ENCODE results near the gene PIGQ. TPM values are rescaled to one million over a fixed set of nuclear protein-coding genes. Genes with fewer than 3 reads are reported as not detected.

The PIGQ gene
- total and polyA plus RNA-seq, 2 of the 13 experiments (the other 11 are each of a cell fraction or from before 2014, with no cell fraction given), result 7.7 to 19.7 TPM

GRCh38 chr16:585351-585750, 15.6 kb downstream of the PIGQ start (continued):
- TF ChIP-seq, protein P1, sequence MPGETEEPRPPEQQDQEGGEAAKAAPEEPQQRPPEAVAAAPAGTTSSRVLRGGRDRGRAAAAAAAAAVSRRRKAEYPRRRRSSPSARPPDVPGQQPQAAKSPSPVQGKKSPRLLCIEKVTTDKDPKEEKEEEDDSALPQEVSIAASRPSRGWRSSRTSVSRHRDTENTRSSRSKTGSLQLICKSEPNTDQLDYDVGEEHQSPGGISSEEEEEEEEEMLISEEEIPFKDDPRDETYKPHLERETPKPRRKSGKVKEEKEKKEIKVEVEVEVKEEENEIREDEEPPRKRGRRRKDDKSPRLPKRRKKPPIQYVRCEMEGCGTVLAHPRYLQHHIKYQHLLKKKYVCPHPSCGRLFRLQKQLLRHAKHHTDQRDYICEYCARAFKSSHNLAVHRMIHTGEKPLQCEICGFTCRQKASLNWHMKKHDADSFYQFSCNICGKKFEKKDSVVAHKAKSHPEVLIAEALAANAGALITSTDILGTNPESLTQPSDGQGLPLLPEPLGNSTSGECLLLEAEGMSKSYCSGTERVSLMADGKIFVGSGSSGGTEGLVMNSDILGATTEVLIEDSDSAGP (CRISPR knock-in tag; IDR thresholded peaks at IDR 0.05; ENCODE audit: borderline replicate concordance), result no peak
- TF ChIP-seq HES4 (CRISPR knock-in tag; IDR thresholded peaks at IDR 0.05; ENCODE audit: borderline replicate concordance) (no peak), HOMEZ (CRISPR knock-in tag; IDR thresholded peaks at IDR 0.05; ENCODE audit: low read depth) (no peak), ZNF142 (CRISPR knock-in tag; IDR thresholded peaks at IDR 0.05) (no peak), RERE (CRISPR knock-in tag; IDR thresholded peaks at IDR 0.05; ENCODE audit: low read depth) (no peak), ZNF460 (CRISPR knock-in tag; IDR thresholded peaks at IDR 0.05; ENCODE audit: borderline replicate concordance) (no peak), RBFOX2 (IDR thresholded peaks at IDR 0.05; ENCODE audit: low read depth, low read length) (no peak), ZNF570 (CRISPR knock-in tag; IDR thresholded peaks at IDR 0.05; ENCODE audit: borderline replicate concordance) (no peak), NFIB (CRISPR knock-in tag; IDR thresholded peaks at IDR 0.05; ENCODE audit: borderline replicate concordance) (no peak), FOSL2 (CRISPR knock-in tag; IDR thresholded peaks at IDR 0.05) (no peak), DPF2 (CRISPR knock-in tag; IDR thresholded peaks at IDR 0.05; ENCODE audit: borderline replicate concordance, low read depth) (no peak), KDM5A (IDR thresholded peaks at IDR 0.05; ENCODE audit: borderline replicate concordance, low read length) (no peak)

All from HepG2 (cell line).